Fibroblast of skin of abdomen (primary cell): Measurements from ENCODE around the gene RBM33.

Experiments used
- DNase-seq: peaks from one replicate; pipeline ENCODE4 v3.0.0-alpha.2; 2013

RBM33 gene

GRCh38 chr7:155776606-155777005 is 132.1 kb downstream of the RBM33 start:
- no peak for DNase-seq

GRCh38 chr7:155778349-155778748 is 133.9 kb downstream of the RBM33 start:
- no peak for DNase-seq

- DNase-seq: no peak
Observed at GRCh38 chr7:155780884-155781283, 136.4 kb downstream of the RBM33 start.

GRCh38 chr7:155781433-155781832 is 137.0 kb downstream of the RBM33 start:
- DNase-seq: no peak

- DNase-seq: no peak
Observed at GRCh38 chr7:155782466-155782865, 138.0 kb downstream of the RBM33 start.

- DNase-seq: no peak
Observed at GRCh38 chr7:155785536-155785935, 141.1 kb downstream of the RBM33 start.

GRCh38 chr7:155786491-155786890 is 142.0 kb downstream of the RBM33 start:
- no peak for DNase-seq

- DNase-seq: peak; percentile 28
Observed at GRCh38 chr7:155787171-155787851, 142.8 kb downstream of the RBM33 start.

GRCh38 chr7:155788616-155789000 is 144.1 kb downstream of the RBM33 start:
- no peak for DNase-seq

- DNase-seq: no peak
Observed at GRCh38 chr7:155789001-155789725, 144.7 kb downstream of the RBM33 start.

GRCh38 chr7:155790666-155791065 is 146.2 kb downstream of the RBM33 start:
- no peak for DNase-seq

GRCh38 chr7:155791214-155791737 is 146.8 kb downstream of the RBM33 start:
- no peak for DNase-seq

- no peak for DNase-seq
Observed at GRCh38 chr7:155791836-155792235, 147.4 kb downstream of the RBM33 start.

GRCh38 chr7:155792315-155792960 is 148.0 kb downstream of the RBM33 start:
- DNase-seq: no peak

- DNase-seq: no peak
Observed at GRCh38 chr7:155792999-155793560, 148.6 kb downstream of the RBM33 start.

- no peak for DNase-seq
Observed at GRCh38 chr7:155793720-155794119, 149.3 kb downstream of the RBM33 start.

GRCh38 chr7:155794196-155794595 is 149.7 kb downstream of the RBM33 start:
- no peak for DNase-seq

GRCh38 chr7:155795401-155795800 is 150.9 kb downstream of the RBM33 start:
- DNase-seq: no peak

- DNase-seq: no peak
Observed at GRCh38 chr7:155795951-155796350, 151.5 kb downstream of the RBM33 start.

- no peak for DNase-seq
Observed at GRCh38 chr7:155796381-155797261, 152.2 kb downstream of the RBM33 start.

- DNase-seq: no peak
Observed at GRCh38 chr7:155797262-155798250, 153.1 kb downstream of the RBM33 start.
